GM18858 (cell line): ENCODE data around the gene FBLN7.

Experiments
- ATAC-seq: cut with Tn5 transposase; IDR thresholded peaks from one replicate; pipeline ENCODE4 v1.9.1; 2021; ENCODE audit not compliant: unreplicated experiment

Gene FBLN7

DNA sequence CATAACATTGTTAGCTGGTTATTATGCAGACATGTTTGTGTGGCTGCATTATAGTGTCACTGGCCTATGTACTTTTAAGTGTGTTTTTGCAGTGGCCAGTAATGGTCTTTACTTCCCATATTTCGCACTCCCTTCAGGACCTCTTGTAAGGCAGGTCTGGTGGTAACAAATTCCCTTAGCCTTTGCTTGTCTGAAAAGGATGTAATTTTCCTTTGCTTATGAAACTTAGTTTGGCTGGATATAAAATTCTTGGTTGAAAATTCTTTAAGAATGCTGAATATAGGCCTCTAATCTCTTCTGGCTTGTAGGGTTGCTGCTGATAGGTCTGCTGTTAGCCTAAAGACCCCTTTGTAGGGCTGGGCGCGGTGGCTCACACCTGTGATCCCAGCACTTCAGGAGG, 82.0 kb downstream of the FBLN7 start:
- no peak for ATAC-seq

DNA sequence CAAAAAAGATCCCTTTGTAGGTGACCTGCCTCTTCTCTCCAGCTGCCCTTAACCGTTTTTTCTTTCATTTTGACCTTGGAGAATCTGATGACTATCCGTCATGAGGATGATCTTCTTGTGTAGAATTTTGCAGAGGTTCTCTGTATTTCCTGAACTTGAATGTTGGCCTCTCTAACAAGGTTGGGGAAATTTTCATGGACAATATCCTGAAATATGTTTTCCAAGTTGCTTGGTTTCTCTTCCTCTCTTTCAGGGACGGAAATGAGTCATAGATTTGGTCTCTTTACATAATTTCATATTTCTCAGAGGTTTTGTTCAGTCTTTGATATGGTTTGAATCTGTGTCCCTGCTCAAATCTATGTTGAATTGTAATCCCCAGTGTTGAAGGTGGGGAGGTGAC, 82.6 kb downstream of the FBLN7 start:
- no peak for ATAC-seq

DNA sequence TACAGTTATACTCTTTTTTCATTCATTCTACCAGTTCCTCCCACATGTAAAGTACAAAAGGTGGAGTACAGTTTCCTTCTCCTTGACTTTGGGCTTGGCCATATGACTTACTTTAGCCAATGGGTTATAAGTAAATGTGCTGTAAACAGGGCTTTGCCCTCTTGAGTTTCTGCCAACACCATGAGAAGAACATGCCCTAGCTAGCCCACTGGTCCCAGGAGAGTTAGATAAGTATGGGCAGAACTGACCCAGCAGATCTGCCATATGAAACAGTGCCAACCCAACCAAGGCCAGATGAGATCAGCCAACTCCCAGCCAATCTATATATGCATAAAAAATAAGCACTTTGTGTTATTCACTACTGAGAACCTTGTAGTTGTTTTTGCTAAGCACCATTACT, 91.2 kb downstream of the FBLN7 start:
- ATAC-seq, result no peak

DNA sequence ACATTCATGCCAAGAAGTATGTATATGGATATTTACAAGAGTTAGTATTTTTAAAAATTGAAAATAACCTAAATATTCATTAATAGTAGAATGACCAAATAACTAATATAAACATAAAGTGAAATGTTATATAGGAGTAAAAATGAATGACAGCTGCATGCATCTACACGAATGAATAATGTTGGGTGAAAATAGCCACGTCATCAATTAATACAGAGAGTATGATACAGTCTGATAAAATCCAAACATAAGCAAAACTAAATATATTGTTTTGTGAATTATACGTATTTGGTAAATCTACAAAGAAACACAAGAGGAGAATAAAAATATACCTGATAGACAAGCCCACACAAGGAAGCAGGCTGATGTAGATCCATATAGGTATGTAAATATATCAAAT, 92.2 kb downstream of the FBLN7 start:
- no peak for ATAC-seq
